GM21447 (cell line): ENCODE results near the gene FST.

ENCODE experiments used
- ATAC-seq: cut with Tn5 transposase; IDR thresholded peaks from one replicate; pipeline ENCODE4 v1.9.1; 2021; ENCODE audit not compliant: unreplicated experiment

FST gene

GRCh38 chr5:53480416-53481158 is at the start of gene FST:
FST (plus strand) TSS chr5:53480629; CDS start chr5:53480792, 163 bp downstream.
- no peak for ATAC-seq

GRCh38 chr5:53431665-53432064 is 48.8 kb upstream of the FST start:
- ATAC-seq, result no peak

GRCh38 chr5:53433026-53433425 is 47.4 kb upstream of the FST start:
- ATAC-seq, result no peak

GRCh38 chr5:53434541-53434940 is 45.9 kb upstream of the FST start:
- no peak for ATAC-seq

- no peak for ATAC-seq
Observed at GRCh38 chr5:53436480-53437191, 43.8 kb upstream of the FST start.

GRCh38 chr5:53438079-53438478 is 42.4 kb upstream of the FST start:
- ATAC-seq, result no peak

- no peak for ATAC-seq
Observed at GRCh38 chr5:53438486-53439472, 41.6 kb upstream of the FST start.

GRCh38 chr5:53442961-53443360 is 37.5 kb upstream of the FST start:
- ATAC-seq, result no peak

- no peak for ATAC-seq
Observed at GRCh38 chr5:53445569-53445968, 34.9 kb upstream of the FST start.

GRCh38 chr5:53446908-53447307 is 33.5 kb upstream of the FST start:
- no peak for ATAC-seq

- ATAC-seq, result no peak
Observed at GRCh38 chr5:53448851-53449250, 31.6 kb upstream of the FST start.

- ATAC-seq, result no peak
Observed at GRCh38 chr5:53453898-53454718, 26.3 kb upstream of the FST start.

GRCh38 chr5:53454719-53455000 is 25.8 kb upstream of the FST start:
- no peak for ATAC-seq

GRCh38 chr5:53456366-53456765 is 24.1 kb upstream of the FST start:
- ATAC-seq, result no peak

GRCh38 chr5:53463909-53464621 is 16.4 kb upstream of the FST start:
- no peak for ATAC-seq

- ATAC-seq, result no peak
Observed at GRCh38 chr5:53464722-53465121, 15.7 kb upstream of the FST start.

GRCh38 chr5:53469946-53470687 is 10.3 kb upstream of the FST start:
- ATAC-seq, result no peak

- no peak for ATAC-seq
Observed at GRCh38 chr5:53472279-53472678, 8.2 kb upstream of the FST start.

GRCh38 chr5:53472720-53473510 is 7.5 kb upstream of the FST start:
- ATAC-seq, result no peak
